ENCODE data around the gene AIFM3. TPM values are rescaled to one million over a fixed set of nuclear protein-coding genes. Genes with fewer than 3 reads are reported as not detected.
A peak's percentile ranks its signal among the peaks of the same experiment; 100 is the strongest.
"Not testable (repeated sequence)": the region's sequence is repeated elsewhere in the genome, so short reads cannot be mapped to it uniquely, and the experiment has no call there.

AIFM3 gene
- total and polyA plus RNA-seq, 4 donors: 0.38 to 1.1 (median 0.63) TPM

DNA sequence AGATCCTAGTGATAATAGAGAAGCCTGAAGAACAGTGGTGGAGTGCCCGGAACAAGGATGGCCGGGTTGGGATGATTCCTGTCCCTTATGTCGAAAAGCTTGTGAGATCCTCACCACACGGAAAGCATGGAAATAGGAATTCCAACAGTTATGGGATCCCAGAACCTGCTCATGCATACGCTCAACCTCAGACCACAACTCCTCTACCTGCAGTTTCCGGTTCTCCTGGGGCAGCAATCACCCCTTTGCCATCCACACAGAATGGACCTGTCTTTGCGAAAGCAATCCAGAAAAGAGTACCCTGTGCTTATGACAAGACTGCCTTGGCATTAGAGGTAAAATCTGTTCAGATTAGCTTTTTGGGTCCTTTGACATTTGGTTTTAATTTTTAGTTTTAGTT lies 33.1 kb upstream of the AIFM3 start (continued):
- TF ChIP-seq, protein P1, sequence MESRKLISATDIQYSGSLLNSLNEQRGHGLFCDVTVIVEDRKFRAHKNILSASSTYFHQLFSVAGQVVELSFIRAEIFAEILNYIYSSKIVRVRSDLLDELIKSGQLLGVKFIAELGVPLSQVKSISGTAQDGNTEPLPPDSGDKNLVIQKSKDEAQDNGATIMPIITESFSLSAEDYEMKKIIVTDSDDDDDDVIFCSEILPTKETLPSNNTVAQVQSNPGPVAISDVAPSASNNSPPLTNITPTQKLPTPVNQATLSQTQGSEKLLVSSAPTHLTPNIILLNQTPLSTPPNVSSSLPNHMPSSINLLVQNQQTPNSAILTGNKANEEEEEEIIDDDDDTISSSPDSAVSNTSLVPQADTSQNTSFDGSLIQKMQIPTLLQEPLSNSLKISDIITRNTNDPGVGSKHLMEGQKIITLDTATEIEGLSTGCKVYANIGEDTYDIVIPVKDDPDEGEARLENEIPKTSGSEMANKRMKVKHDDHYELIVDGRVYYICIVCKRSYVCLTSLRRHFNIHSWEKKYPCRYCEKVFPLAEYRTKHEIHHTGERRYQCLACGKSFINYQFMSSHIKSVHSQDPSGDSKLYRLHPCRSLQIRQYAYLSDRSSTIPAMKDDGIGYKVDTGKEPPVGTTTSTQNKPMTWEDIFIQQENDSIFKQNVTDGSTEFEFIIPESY (IDR thresholded peaks at IDR 0.05): no peak
- TF ChIP-seq FOXA1 (IDR thresholded peaks at IDR 0.05): no peak

- H3K9me3 ChIP-seq (ENCODE audit: control insufficient read depth in 4 of 4, low read length in 3 of 4); DNase-seq (ENCODE audit: low spot score); H3K9ac ChIP-seq (ENCODE audit: low read depth in 1 of 2, low read length in 2 of 2); H3K4me3 ChIP-seq (ENCODE audit: low read depth in 1 of 3, low read length in 3 of 3); H3K27me3 ChIP-seq (ENCODE audit: control insufficient read depth in 4 of 4, insufficient read depth in 4 of 4, low read length in 3 of 4); H3K27ac ChIP-seq (ENCODE audit: low read depth in 1 of 2, low read length in 2 of 2); H3K36me3 ChIP-seq (ENCODE audit: control insufficient read depth in 4 of 4, insufficient read depth in 3 of 4, low read depth in 1 of 4, low read length in 3 of 4): not testable (repeated sequence)
- WGBS: 95% methylated on average over 9 of the region's 9 CpGs
- peaks cover 6 to 34% (median 30%) of the 10 kb centered on the region in 4 donors for H3K4me1 ChIP-seq (ENCODE audit: control insufficient read depth in 4 of 4, insufficient read depth in 4 of 4, low read length in 3 of 4)
Observed at GRCh38 chr22:20935049-20935448, 32.0 kb upstream of the AIFM3 start.

GRCh38 chr22:20935780-20936539 lies 31.1 kb upstream of the AIFM3 start:
- not testable (repeated sequence) for H3K27ac ChIP-seq (ENCODE audit: low read depth in 1 of 2, low read length in 2 of 2); H3K9me3 ChIP-seq (ENCODE audit: control insufficient read depth in 4 of 4, low read length in 3 of 4); DNase-seq (ENCODE audit: low spot score); H3K9ac ChIP-seq (ENCODE audit: low read depth in 1 of 2, low read length in 2 of 2); H3K4me3 ChIP-seq (ENCODE audit: low read depth in 1 of 3, low read length in 3 of 3); H3K27me3 ChIP-seq (ENCODE audit: control insufficient read depth in 4 of 4, insufficient read depth in 4 of 4, low read length in 3 of 4); H3K36me3 ChIP-seq (ENCODE audit: control insufficient read depth in 4 of 4, insufficient read depth in 3 of 4, low read depth in 1 of 4, low read length in 3 of 4)
- peaks cover 8 to 43% (median 38%) of the 10 kb centered on the region in 4 donors for H3K4me1 ChIP-seq (ENCODE audit: control insufficient read depth in 4 of 4, insufficient read depth in 4 of 4, low read length in 3 of 4)
- WGBS: 68% methylated on average over 11 of the region's 11 CpGs

DNA sequence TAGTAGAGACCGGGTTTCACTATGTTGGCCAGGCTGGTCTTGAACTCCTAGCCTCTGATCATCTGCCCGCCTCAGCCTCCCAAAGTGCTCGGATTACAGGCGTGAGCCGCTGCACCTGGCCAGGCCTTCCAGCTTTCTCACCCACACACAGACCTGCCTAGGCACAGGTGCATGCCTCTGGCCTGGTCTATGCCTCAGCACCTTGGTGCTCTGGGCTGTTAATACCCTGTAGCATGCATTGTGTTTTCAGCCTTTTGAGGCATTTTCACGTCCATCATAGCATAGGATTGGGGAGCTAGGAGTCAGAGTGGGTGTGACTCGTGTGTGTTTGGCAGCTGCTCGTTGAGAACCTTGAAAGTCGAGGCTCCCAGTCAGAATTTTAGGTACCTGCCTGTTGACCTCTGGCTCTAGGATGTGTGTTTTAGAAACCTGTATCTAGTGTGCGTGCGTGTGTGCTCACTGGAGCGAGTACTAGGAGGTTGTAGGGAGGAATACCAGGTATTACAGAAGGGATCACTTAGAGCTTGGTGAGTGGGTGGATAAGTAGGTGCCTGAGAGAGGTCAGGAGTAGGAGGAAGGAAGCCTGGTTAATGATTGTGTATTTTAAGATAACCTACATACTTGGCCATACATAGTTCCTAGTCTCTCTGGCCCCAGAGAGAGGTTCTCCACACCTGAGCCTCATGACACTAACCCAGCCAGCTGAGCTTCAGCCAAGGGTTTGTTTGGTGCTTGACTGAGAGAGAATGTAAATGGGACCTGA lies 29.8 kb upstream of the AIFM3 start:
- H3K4me3 ChIP-seq (ENCODE audit: low read depth in 1 of 3, low read length in 3 of 3): no peak overlapping the region
- peaks cover 8 to 49% (median 39%) of the 10 kb centered on the region in 4 donors for H3K4me1 ChIP-seq (ENCODE audit: control insufficient read depth in 4 of 4, insufficient read depth in 4 of 4, low read length in 3 of 4)
- peaks cover 2 to 7% (median 3%) of the 10 kb centered on the region in 4 donors for H3K36me3 ChIP-seq (ENCODE audit: control insufficient read depth in 4 of 4, insufficient read depth in 3 of 4, low read depth in 1 of 4, low read length in 3 of 4)
- H3K9ac ChIP-seq (ENCODE audit: low read depth in 1 of 2, low read length in 2 of 2): no peak overlapping the region
- no peaks in the 10 kb centered on the region for H3K27me3 ChIP-seq (ENCODE audit: control insufficient read depth in 4 of 4, insufficient read depth in 4 of 4, low read length in 3 of 4)
- TF ChIP-seq HNF4A (conservative IDR thresholded peaks at IDR 0.05) (peak in 1 of 2 donors; percentile 59), RXRA (IDR thresholded peaks at IDR 0.05) (peak in 1 of 2 donors; percentile 56), GABPA (IDR thresholded peaks at IDR 0.05 in 1 of 2, conservative IDR thresholded peaks at IDR 0.05 in 1 of 2) (no peak)
- 53% methylated on average over 12 of the region's 12 CpGs for WGBS
- peak overlapping the region; percentile 14 to 53 for H3K27ac ChIP-seq (ENCODE audit: low read depth in 1 of 2, low read length in 2 of 2)
- no peak for DNase-seq (ENCODE audit: low spot score)
- no peaks in the 10 kb centered on the region for H3K9me3 ChIP-seq (ENCODE audit: control insufficient read depth in 4 of 4, low read length in 3 of 4)

All from liver (tissue), 9 donors.